ENCODE measurements around the gene NCS1. TPM values are rescaled to one million over a fixed set of nuclear protein-coding genes. Genes with fewer than 3 reads are reported as not detected.
A peak's percentile ranks its signal among the peaks of the same experiment; 100 is the strongest.

Gene NCS1
- total RNA-seq, 1 experiment from 2014 or later = 70.1 TPM

DNA sequence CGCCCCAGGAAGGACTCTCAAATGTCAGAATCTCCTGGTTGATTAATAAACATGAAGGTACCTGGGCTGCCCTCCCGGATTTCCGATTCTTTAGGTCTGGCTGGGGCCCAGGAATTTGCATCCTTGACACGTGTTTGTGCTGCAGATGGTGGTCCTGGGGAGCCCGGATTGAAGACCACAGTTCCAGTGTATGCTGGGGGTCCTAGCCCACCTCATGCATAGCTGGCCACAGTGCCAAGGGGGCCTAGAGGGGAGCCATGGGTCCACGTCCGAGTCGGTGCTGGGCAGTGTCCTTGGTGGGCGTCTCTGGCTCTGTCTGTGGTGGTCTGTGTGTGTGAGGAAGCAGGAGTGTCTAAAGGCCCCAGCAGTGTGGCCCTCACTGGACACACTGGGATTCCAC, 3.2 kb downstream of the NCS1 start:
- no peak for DNase-seq (ENCODE audit: low read depth)

DNA sequence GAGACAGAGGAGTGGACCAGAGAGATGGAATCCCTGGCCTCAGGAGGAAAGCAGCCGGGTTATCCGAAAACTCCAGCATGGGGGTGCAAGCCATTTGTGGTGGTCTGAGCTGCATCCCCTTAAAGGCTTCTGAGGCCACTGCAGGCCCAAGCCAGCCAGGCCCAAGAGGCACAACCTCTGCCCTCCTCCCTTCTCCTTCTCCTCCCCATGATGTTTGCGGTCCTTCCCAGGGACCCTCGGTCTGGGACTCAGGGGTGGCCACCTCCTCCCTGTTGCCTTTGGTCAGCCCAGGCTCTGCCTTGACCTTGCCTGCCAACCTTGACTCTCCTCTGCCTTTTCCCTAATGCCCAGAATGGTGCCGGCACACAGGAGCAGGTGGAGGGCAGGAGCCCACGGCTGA, 4.6 kb downstream of the NCS1 start:
- DNase-seq (ENCODE audit: low read depth) = no peak

DNA sequence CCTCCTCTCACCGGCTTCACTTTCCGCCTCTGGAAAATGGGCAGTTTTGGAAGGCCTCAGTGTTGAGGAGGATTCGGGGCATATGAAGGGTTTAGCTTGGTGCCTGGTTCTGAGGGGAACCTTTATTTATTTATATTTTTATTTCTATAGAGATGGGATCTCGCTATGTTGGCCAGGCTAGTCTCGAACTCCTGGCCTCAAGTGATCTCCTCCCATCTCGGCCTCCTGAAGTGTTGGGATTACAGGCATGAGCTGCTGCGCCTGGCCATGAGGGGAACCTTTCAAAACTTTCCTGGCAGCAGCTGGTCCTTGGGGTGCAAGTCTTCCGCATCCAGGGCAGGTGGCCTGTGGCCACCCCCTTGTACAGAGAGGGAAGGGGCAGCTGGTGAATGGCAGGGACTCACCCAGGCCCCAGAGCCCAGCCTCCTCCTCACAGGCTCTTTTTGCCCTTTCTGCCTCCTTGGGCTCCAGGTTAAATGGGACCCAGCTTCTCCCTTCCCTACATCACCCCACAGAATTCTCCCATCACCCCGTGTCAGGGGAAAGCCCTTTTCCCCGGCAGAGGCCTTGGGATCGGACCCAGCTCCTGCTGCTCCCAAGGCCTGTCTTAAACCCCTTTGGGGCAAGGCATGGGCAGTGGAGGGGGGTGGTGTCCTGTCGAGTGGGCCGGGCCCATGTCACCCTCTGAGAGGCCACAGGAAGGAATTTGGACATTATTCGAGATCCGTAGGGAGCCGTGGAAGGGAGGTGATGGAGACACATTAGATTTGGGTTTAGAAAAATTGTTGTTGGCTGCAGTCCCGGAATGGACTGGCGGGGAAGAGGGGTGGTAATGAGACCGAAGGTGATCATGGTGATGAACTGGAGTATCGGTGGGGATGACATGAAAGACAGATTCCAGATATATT, 5.9 kb downstream of the NCS1 start:
- DNase-seq (ENCODE audit: low read depth) = no peak

DNA sequence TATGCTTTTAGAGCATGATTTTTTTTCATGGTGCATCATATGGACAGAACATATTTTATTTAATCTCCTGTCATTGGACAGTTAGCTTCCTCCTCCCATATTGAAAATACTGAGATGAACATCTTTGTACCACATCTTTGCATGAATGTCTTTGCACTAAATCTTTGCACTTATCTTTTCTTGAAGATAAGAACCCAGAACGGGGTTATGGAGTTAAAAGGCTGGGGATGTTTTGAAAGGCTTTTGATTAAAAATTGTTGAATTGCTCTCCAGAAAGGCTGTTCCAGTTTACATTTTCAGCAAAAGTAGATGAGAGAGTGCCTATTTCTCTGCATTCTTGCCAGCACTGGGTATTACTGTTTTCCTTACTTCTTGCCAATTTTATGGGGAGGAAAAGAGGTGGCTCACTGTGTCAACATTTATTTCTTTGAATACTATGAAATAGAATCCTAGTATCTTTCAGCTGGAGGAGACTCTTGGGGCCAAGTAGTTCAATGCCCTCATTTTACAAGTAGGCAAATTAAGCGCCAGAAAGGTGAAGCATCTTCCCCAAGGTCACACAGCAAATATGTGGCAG, 7.2 kb downstream of the NCS1 start:
- DNase-seq (ENCODE audit: low read depth) = no peak

DNA sequence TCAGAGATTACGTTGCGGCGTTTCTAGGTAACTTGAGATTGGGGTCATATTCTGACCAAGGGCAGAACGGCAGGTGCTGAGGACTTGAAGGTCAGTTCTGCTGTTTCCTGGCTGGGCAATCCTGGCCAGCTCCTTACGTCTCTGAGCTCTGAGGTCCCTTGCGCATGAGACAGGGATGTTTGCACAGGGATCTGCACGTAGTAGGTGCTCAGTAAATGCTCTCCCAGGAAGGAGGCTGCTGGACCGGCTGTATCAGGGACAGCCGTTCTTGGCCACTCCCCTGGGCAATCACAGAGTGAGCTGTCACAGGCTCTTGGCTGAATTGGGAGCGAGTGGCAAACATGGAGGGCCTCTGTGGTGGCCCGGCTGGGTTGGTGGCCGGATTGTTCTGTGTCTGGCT, 8.3 kb downstream of the NCS1 start:
- no peak for DNase-seq (ENCODE audit: low read depth)

DNA sequence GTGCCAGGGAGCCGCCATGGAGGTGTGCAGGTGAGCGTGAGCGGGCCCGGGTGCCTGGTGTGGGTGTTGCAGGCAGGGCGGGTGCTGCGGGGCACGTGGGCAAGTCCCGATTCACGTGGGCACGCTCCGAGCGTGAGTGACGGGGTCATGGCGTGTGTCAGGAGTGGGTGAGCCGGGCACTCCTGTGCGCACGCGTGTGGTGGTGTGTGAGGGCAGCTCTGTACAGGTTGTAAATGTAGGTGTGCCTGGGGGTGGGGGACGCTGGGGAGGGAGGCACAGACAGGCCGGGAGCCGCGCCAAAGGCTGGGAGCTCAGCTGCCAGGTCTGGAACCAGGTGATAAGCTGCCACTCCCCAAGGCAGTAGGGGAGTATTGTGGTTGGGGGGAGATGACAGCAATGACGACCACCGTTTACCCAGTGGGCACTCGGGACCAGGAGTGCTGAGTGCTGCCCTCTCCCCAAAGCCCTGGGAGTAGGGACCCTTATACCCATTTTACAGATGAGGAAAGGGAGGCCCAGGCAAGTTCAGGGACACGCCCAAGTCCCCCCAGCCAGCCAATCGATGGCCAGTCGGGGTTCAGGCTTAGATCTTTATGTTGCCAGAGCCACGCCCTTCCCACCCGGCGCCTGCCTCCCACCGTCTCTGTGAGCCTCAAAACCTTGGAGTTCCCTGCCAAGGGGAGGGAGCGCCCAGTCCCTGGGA, 9.6 kb downstream of the NCS1 start:
- DNase-seq (ENCODE audit: low read depth) = no peak

DNA sequence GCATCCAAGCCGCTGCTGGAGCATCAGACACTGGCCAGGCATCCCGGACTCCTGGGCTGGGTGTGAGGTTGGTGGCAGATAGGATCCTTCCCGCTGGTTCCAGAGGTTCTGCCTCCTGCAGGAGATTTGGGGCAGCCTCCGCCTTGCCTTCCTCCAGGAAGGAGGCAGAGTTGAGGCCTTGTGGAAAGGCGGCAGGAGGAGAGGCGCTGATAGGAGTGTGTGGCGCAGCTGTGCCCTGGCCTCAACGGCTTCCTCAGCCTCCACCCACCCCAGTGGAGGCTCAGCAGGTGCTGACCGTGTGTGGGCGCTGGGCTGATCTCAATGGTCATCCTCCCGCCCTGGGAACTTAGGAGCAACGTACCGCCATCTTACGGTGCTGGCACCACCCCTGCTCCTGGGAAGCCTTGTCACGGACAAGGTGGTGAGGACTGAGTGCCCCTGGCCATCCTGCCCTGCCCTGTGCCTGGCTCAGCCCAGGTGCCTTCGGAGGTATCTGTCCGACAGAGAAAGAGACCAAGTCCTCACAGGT, 10.2 kb downstream of the NCS1 start:
- no peak for DNase-seq (ENCODE audit: low read depth)

DNA sequence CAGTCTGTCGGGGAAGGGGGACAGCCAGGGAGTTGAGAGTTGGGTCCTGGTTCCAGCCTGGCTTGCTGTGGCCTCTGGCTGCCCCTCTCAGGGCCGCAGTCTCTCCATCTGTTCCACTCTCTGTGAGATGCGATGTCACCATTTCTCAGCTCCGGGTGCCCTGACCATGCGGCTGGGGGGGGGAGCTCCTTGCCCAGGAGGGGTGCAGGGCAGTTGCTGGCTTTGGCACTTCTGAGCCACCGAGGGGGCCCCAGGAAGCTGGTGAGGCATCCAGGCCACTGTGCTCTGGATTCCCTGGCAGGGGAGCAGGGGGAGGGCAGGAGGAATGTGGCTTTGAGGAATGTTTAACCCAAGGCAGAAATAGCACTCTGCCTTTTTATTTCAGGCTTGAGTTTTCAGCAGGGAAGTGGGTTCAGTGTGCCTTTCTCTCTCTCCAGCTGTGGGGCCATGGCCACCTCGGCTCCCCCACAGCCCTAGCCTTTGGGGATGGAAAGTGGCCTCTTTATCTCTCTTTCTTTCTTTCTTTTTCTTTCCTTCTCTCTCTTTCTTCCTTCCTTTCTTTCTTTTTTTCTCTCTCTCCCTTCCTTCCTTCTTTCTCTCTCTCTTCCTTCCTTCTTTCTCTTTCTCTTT, 11.0 kb downstream of the NCS1 start:
- DNase-seq (ENCODE audit: low read depth) = peak; percentile 81

DNA sequence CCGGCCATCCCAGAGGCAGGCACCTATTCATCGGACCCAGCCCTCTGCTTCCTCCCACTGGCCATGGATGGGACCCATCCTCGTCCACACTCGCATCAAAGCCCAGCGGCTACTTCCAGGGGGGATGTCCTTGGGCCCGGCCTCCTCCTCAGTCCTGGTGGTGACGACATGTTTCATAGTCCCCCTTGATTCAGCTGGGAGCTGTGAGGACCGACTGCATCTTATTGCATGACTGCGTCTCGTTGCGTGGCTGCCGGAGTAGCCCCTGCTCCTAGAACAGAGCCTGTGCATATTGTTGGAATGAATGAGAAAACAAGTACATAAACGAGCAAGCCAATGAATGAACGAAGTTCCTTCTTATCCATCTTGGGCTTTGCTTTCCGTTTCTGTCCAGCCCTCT, 12.8 kb downstream of the NCS1 start:
- DNase-seq (ENCODE audit: low read depth) = no peak

DNA sequence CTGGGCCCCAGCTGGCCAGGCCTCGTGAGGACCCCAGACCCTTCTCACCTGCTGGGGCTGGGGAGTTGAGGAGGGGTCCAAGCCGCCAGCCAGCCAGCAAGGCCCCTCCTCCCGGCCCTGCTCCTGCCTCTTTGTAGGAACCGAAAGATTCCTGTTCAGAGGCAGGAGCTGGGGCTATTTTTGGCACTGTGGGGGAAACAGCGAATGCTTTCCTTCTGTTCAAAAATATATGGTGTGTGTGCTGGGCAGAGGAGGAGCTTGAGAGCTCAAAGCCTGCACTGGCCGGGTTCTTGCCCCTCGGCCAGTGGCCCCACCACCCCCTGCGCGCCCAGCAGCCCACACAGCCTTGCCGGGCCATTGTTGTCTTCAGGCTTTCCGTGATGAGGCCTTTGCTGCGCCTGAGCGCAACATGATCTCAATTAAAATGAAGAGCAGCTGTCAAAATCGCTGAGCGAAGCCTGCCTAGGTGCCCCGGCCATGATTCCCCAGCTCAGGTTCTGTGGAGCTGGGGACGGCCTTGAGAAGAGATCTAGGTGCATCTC, 13.4 kb downstream of the NCS1 start:
- no peak for DNase-seq (ENCODE audit: low read depth)

DNA sequence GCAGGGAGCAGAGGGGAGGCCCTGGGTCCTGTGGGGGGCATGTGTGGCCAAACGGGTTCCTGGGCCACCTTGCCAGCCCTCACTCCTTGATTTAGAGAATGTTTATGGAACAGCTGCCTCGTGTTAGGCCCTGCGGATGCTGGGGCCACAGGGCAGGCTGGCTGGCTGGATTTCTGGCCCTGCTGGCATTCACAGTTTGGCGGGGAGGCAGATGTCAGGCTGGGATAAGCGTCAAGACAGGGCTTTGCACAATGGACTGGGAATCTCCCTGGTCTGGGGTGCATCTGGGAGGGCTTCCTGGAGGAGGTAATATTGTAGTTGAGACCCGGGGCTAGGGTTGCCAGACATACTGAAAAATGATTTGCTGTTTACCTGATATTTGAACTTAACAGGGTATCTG, 13.8 kb downstream of the NCS1 start:
- no peak for DNase-seq (ENCODE audit: low read depth)

DNA sequence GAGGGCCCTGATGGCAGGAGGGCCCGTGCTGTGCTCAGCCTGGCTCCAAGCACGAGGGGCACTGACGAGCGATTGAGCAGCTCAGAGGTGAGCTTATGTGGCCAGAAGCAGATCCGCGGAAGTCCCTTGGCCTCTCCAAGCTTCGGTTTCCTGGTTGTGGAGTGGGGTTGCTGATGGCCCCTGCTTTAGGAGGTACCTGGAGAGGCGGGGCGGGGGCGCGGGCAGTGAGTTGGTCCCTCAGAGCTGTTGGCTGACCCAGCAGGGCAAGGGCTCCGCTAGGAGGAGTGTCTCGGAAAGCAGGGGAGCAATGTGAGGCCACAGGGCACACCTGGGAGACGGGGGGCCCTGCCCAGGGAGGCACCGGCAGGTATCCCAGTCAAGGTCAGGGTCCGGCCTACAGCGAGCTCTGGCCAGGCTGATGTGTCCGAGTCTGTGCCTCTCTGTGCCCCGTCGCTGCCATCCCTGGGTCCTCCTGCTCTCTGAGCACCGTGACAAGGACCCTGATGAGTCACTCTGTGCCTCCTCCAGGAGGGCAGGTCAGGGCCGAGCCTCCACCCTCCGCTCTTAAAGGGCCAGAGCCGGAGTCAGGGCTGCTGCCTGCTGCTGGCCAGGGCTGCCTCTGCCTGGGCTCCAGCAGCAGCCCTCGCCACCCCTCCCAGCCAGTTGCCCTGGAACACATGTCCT, 14.8 kb downstream of the NCS1 start:
- peak; percentile 46 for DNase-seq (ENCODE audit: low read depth)

DNA sequence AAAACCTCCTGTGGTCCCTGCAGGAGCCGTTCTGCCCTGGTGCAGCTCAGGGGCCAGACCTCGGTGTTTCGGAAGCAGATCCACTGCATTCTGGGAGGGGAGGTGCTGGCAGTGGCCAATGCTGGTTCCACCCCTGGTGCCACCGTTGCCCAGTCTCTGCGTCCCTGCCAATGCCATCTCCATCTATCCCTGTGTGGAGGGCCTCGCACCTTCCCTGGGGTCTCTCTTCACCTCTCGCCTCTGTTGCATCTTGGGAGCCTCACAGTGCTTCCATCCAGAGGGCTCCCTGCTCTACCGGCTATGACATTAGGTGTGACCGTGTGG, 15.3 kb downstream of the NCS1 start:
- DNase-seq (ENCODE audit: low read depth) = no peak

DNA sequence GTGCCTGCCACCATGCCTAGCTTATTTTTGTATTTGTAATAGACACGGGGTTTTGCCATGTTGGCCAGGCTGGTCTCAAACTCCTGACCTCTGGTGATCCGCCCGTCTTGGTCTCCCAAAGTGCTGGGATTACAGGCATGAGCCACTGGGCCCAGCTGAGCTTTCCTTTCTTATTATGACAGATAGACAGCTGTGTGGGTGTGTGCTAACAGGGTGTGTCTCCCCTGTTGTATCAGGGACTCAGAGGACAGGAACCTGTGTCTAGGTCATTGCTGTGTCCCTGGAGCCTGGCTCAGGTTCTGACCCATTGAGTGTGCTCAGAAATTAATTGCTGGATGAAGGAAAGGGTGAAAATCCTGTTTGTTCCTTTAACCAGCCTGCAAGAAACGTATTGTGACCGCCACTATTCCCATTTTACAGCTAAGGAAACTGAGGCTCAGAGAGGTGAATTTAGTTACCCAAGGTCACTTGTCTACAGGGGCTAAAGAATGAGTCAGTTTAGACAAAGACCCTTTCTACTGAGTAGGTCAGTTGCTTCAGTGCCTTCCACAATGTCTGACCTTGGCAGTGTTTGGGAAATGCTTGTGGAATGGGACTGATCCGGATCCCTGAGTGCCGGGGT, 16.8 kb downstream of the NCS1 start:
- peak; percentile 40 for DNase-seq (ENCODE audit: low read depth)

DNA sequence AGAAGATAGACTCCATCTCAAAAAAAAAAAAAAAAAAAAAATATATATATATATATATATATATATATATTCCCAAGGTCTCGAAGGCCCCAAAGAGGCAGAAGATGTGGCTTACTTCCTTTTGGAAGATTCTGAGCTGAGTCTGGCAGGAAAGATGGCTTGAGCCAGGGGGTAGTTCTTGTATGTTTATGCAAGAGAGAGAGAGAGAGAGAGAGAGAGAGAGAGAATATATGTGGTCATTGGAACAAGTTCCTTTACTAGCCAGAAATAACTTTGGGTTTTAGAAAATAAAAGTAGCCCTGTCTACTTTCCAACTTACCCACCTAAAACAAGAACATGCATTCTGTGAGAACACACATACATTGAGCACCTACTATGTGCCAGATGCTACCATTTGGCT, 17.6 kb downstream of the NCS1 start:
- DNase-seq (ENCODE audit: low read depth) = peak; percentile 39

DNA sequence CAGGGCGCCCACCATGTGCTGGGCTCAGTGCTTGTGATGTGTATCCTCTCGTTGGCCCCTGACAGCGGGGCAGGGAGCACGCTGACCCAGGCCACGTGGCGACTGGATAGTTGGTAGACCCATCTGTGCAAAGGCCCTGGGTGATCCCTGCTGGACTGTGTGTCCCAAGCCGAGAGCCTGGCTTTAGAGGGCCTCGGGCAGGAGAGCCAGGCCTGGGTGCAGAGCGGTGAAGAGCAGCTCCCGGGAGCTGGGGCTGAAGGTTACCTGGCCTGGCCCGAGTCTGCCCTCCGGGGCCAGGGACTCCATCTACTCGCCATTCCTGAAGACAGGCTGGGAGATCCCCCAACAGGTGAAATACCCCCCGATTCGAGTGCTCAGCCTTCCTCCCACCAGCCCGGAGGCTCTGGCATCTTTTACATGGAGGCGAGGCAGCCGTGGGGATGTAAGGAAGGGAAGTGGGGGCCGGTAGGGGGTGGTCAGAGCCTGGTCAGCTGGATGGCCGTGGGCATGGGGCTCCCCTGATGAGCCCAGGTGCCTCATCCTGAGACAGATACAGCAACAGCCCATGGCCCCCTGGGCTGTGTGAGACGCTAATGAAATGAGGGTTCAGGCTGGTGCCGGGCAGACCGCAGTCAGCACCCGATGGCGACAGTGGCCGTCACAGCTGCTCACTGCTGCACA, 19.0 kb downstream of the NCS1 start:
- no peak for DNase-seq (ENCODE audit: low read depth)

DNA sequence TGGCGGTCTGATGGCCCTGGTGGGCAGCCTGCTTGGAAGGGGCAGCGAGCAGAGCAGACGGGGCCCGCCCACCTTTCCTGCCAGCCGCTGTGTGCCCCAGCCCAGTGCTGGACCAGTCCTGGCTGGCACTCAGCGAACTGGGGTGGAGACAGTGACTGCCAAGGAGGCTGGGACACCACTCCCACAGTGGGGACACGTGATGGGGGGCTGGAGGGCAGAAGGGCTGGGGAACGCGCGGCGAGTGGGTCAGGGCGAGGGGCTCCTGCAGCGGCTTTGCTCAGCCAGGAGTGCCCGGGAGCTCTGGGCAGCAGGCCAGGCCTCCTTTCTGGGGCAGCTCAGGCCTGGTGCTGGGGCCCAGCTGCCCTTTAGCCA, 19.5 kb downstream of the NCS1 start:
- no peak for DNase-seq (ENCODE audit: low read depth)

DNA sequence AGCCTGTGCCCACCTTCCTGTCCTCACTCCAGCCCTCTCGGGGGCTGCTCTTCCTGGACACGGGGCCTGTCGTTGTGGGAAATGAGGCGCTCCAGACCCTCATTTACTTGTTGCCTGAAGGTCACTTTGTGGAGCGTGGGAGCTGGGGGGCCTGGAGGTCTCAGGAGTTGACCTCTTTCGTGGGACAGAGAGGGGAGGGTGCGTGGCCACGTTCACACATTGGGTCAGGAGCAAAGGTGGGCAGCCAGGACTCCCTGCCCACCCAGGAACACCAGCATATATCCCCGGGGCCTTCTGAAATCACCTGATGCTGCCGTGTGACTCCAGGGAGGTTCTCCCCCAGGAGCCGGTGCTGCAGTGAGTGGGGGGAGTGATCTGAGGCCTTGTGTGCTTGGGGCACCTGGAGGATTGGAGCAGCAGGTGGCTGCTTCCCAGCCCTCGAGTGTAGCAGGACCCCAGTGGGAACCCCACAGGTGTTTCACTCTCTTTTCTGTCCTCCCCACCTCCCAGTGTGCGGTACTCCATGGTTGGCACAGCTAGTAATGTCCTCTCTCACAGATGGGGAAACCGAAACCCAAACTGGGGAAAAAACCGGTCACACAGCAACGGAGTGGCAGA, 20.3 kb downstream of the NCS1 start:
- DNase-seq (ENCODE audit: low read depth) = no peak

DNA sequence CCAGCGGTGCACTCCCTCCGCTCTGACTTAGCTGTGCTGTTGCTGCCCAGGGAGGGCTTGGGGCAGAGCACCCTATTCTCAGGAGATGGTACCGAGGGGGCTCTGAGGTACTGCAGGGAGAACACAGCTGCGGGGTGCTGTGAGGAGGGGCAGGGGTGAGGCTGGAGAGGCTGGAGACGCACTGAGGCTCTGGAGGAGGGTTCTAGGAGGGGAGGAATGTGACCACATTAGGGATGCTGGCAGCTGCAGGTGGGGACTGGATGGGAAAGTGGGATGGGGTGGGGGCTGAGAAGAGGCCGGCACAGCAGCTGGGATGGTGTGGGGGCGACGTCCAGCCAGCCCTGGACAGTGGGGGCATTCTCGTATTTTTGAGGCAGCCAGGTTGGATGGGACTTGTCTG, 20.9 kb downstream of the NCS1 start:
- no peak for DNase-seq (ENCODE audit: low read depth)

Measured in LHCN-M2 (cell line).